Nephron progenitor cell (in vitro differentiated cells): ENCODE data around the gene PHB1.

Experiments used
- DNase-seq: peaks from one replicate; pipeline ENCODE4 v3.0.0; 2021
- H3K27ac Mint-ChIP-seq: 2 replicates; pipeline ENCODE4 v1.8.0; 2021; ENCODE audit warnings: mild to moderate bottlenecking, moderate library complexity, mixed read lengths
- H3K27me3 Mint-ChIP-seq: 2 replicates; pipeline ENCODE4 v1.8.0; 2021; ENCODE audit warnings: mild to moderate bottlenecking, low read depth, mixed read lengths; ENCODE audit not compliant: poor library complexity
- H3K36me3 Mint-ChIP-seq: 2 replicates; pipeline ENCODE4 v1.8.0; 2021; ENCODE audit warnings: low read depth, mixed read lengths
- H3K4me1 Mint-ChIP-seq: 2 replicates; pipeline ENCODE4 v1.8.0; 2021; ENCODE audit warnings: mixed read lengths
- H3K4me3 Mint-ChIP-seq: 2 replicates; pipeline ENCODE4 v1.8.0; 2021; ENCODE audit warnings: mild to moderate bottlenecking, moderate library complexity, mixed read lengths
- H3K9me3 Mint-ChIP-seq: 2 replicates; pipeline ENCODE4 v1.8.0; 2021; ENCODE audit warnings: mild to moderate bottlenecking, moderate library complexity, mixed read lengths
- TF ChIP-seq, protein P1 (sequence below): fragments of 200-600 bp; sonication (generic); IDR thresholded peaks from 2 replicates; pipeline ENCODE4 v1.5.0; 2021; ENCODE audit warnings: antibody characterized with exemption

PHB1 gene

DNA sequence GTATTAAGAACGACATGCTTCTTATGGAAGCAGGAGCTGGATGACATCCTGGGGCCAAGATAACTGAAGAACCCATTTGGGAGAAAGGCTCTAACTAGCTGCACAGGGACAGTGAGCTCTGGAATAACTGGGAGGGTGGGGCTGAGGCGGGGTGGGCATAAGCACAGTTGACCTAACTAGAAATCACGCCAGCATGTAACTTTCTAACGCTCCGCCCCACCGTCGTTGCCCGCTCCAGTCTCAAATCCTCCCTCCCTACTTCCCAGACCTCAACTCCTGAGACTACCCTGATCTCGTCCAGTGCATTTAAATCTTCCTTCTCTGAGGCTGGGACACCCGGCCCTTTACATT is 436 bp downstream of the PHB1 start:
- peak; percentile 16 for DNase-seq
- Mint-ChIP-seq H3K4me1 (peaks cover 27% of the 10 kb centered on the region), H3K27me3 (no peaks in the 10 kb centered on the region), H3K4me3 (peak overlapping the region; percentile 99), H3K27ac (peak overlapping the region; percentile 71), H3K36me3 (peaks cover 28% of the 10 kb centered on the region), H3K9me3 (peaks cover 18% of the 10 kb centered on the region)
- TF ChIP-seq, protein P1, sequence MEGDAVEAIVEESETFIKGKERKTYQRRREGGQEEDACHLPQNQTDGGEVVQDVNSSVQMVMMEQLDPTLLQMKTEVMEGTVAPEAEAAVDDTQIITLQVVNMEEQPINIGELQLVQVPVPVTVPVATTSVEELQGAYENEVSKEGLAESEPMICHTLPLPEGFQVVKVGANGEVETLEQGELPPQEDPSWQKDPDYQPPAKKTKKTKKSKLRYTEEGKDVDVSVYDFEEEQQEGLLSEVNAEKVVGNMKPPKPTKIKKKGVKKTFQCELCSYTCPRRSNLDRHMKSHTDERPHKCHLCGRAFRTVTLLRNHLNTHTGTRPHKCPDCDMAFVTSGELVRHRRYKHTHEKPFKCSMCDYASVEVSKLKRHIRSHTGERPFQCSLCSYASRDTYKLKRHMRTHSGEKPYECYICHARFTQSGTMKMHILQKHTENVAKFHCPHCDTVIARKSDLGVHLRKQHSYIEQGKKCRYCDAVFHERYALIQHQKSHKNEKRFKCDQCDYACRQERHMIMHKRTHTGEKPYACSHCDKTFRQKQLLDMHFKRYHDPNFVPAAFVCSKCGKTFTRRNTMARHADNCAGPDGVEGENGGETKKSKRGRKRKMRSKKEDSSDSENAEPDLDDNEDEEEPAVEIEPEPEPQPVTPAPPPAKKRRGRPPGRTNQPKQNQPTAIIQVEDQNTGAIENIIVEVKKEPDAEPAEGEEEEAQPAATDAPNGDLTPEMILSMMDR: no peak

DNA sequence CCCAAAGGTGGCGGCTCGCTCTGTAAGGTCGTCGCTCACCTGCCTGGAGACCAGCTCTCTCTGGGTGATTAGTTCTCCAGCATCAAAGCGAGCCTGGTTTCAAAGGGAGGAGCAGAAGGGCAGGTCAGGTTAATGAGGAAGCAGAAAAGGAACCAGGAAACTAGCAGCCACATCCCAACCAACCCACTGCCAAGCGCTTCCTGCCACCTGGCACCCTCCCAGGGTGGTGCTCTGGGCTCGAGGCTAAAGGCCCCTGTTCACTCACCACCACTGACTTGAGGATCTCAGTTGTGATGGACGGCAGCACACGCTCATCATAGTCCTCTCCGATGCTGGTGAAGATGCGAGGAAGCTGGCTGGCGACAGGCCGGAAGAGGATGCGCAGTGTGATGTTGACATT is 5.6 kb downstream of the PHB1 start:
- Mint-ChIP-seq H3K9me3 (no peaks in the 10 kb centered on the region), H3K36me3 (peaks cover 71% of the 10 kb centered on the region), H3K4me1 (peaks cover 33% of the 10 kb centered on the region), H3K27ac (peak overlapping the region; percentile 83), H3K27me3 (no peaks in the 10 kb centered on the region), H3K4me3 (no peak overlapping the region)
- no peak for DNase-seq
- TF ChIP-seq, protein P1: no peak

DNA sequence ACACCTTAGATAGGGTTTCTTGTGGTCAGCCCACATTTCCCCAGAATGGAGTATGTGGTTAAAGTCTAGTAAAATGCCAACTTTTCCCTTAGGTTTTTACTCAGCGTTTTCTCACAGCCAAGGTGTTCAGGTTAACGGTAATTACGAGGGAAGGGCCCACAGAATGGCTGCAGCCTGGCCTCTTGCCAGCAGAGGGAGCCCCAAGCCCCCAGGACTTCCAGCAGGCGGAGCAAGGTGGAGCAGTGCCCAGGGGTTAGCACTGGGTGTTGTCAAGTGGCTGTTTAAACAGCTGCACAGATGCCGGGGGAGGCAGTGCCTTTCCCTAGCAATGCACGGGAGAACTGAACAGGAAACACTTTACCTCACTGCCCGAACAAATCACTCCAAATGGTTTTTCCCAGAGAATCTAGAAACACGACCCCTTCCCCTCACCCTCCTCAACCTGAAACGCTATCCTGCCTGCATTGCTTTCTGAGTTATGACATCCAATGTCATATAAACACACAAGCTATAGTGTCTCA is 6.6 kb downstream of the PHB1 start:
- no peaks in the 10 kb centered on the region for H3K9me3 Mint-ChIP-seq
- H3K27ac Mint-ChIP-seq: peak overlapping the region; percentile 83
- H3K4me3 Mint-ChIP-seq: no peak overlapping the region
- peak; percentile 93 for DNase-seq
- TF ChIP-seq, protein P1: peak; percentile 98
- H3K36me3 Mint-ChIP-seq: peaks cover 76% of the 10 kb centered on the region
- H3K27me3 Mint-ChIP-seq: no peaks in the 10 kb centered on the region
- peaks cover 38% of the 10 kb centered on the region for H3K4me1 Mint-ChIP-seq

DNA sequence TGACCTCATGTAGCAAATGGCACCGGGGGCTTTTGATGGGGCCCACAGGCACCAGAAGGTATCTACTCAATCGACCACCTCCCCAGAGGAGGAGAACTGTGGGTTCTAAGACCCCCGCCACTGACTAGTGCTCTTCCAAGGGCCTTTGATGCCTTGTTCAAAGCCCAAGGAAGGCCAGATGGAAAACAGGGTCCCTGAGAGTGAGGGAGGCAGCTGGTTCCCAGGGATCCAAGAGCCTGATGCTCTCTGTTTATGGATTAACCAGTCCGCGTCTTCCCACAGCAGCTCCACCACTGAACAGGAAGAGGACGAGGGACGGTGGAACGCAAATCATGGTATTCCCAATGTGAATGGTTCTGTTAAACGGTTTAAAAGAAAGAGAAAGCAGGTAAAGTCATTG is 7.6 kb downstream of the PHB1 start:
- H3K4me1 Mint-ChIP-seq: peaks cover 48% of the 10 kb centered on the region
- H3K27ac Mint-ChIP-seq: no peak overlapping the region
- H3K4me3 Mint-ChIP-seq: no peak overlapping the region
- H3K36me3 Mint-ChIP-seq: peaks cover 71% of the 10 kb centered on the region
- no peaks in the 10 kb centered on the region for H3K27me3 Mint-ChIP-seq
- TF ChIP-seq, protein P1: no peak
- no peak for DNase-seq
- H3K9me3 Mint-ChIP-seq: no peaks in the 10 kb centered on the region

DNA sequence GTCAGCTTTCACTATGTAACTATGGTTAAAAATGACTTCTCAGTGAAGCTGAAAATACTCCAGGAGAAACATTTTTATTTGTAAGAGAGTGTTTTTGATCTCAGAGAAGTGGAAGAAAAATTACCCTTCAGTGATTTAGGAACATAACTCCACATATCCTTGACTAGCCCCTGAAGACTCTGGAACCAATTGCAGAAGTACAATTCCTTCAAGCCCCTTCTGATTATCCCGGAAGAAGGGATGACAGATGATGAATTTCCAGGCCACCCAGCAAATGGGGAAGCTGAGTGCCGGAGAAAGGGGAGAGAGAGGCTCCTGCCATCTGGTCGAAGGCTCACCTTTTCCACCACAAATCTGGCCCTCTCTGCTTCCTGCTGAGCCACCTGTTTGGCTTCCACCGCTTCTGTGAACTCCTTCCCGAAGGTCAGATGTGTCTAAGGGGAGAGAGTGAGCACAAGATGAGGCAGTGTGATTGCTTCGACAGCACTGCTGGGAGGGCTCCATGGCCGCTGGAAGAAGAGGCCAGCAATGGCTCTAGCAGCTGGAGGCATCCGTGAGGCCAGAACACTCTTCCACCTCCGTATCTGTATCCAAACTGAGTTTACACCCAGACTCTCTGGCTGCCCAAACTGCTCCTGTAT is 8.1 kb downstream of the PHB1 start:
- no peaks in the 10 kb centered on the region for H3K9me3 Mint-ChIP-seq
- H3K27ac Mint-ChIP-seq: no peak overlapping the region
- H3K4me3 Mint-ChIP-seq: no peak overlapping the region
- H3K4me1 Mint-ChIP-seq: peaks cover 53% of the 10 kb centered on the region
- no peak for DNase-seq
- peaks cover 65% of the 10 kb centered on the region for H3K36me3 Mint-ChIP-seq
- no peaks in the 10 kb centered on the region for H3K27me3 Mint-ChIP-seq
- TF ChIP-seq, protein P1: no peak

DNA sequence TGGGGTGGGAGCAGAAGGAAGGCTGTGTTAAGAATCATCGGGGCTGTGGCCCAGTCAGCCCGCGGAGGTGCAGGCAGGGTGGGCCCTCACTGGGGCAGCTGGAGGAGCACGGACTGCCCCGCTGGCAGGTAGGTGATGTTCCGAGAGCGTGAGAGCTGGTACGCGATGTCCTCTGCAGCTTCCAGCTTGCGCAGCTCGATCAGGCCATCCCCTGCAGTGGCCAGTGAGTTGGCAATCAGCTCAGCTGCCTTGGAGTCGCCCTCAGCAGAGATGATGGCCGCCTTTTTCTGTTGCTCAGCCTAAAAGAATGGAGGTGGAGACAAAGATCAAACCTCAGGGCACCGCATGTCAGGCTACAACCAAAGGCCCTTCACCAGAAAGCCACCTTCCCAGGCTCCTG is 9.8 kb downstream of the PHB1 start:
- no peak for DNase-seq

More for the DNA sequence above, 9.8 kb downstream of the PHB1 start:
- H3K4me1 Mint-ChIP-seq: peaks cover 64% of the 10 kb centered on the region
- H3K4me3 Mint-ChIP-seq: no peak overlapping the region
- TF ChIP-seq, protein P1: no peak
- H3K27ac Mint-ChIP-seq: no peak overlapping the region
- no peaks in the 10 kb centered on the region for H3K9me3 Mint-ChIP-seq
- no peaks in the 10 kb centered on the region for H3K27me3 Mint-ChIP-seq
- H3K36me3 Mint-ChIP-seq: peaks cover 52% of the 10 kb centered on the region
